Epithelial cell of esophagus (primary cell): ENCODE measurements around the gene OSBPL5.
A peak's percentile ranks its signal among the peaks of the same experiment; 100 is the strongest.

Experiments
- DNase-seq: peaks from one replicate; pipeline ENCODE4 v3.0.0; 2010; ENCODE audit warnings: low read depth
- H3K4me3 ChIP-seq: 2 replicates; pipeline ENCODE4 v1.5.1; 2011; ENCODE audit warnings: mild to moderate bottlenecking, low read length, control low read depth
- TF ChIP-seq, protein P1 (sequence below): IDR thresholded peaks from 2 replicates; pipeline ENCODE4 v1.5.1; 2011; ENCODE audit warnings: low read depth, mild to moderate bottlenecking, low read length, control low read depth, inconsistent platforms; ENCODE audit not compliant: insufficient read depth; ENCODE audit errors: missing control alignments

The OSBPL5 gene

DNA sequence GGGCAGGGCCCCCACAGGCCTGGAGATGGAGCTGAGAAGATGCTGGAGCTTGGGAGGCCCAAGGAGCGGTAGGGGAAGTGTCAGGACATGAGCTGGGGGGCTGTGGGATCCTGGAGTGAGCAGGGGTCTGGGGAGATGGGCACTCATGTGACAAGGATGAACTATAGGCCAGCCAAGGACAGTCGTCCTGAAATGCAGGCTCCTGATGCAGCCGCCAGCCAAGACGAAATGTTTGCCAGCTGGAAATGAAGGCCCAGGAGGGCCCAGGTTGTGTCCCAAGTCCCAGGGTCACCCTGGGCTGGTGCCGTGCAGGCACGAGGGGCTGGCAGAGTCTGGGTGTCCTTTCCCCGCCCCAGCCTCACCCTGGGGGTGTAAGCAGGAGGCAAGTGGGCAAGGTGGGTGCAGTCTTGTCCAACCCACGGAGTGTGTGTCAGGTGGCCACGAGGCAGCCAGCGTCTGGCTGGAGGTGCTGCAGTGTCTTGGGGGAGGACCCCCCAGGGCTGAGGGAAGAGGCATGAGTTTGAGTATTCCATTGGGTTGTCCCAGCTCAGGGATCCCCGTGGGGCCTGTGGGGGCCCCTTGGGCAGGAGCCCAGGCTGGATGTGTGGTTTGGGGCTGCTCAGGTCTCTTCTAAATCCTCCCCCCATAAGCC is 32.1 kb upstream of the OSBPL5 start:
- no peak overlapping the region for H3K4me3 ChIP-seq
- no peak for DNase-seq
- TF ChIP-seq, protein P1, sequence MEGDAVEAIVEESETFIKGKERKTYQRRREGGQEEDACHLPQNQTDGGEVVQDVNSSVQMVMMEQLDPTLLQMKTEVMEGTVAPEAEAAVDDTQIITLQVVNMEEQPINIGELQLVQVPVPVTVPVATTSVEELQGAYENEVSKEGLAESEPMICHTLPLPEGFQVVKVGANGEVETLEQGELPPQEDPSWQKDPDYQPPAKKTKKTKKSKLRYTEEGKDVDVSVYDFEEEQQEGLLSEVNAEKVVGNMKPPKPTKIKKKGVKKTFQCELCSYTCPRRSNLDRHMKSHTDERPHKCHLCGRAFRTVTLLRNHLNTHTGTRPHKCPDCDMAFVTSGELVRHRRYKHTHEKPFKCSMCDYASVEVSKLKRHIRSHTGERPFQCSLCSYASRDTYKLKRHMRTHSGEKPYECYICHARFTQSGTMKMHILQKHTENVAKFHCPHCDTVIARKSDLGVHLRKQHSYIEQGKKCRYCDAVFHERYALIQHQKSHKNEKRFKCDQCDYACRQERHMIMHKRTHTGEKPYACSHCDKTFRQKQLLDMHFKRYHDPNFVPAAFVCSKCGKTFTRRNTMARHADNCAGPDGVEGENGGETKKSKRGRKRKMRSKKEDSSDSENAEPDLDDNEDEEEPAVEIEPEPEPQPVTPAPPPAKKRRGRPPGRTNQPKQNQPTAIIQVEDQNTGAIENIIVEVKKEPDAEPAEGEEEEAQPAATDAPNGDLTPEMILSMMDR = no peak

DNA sequence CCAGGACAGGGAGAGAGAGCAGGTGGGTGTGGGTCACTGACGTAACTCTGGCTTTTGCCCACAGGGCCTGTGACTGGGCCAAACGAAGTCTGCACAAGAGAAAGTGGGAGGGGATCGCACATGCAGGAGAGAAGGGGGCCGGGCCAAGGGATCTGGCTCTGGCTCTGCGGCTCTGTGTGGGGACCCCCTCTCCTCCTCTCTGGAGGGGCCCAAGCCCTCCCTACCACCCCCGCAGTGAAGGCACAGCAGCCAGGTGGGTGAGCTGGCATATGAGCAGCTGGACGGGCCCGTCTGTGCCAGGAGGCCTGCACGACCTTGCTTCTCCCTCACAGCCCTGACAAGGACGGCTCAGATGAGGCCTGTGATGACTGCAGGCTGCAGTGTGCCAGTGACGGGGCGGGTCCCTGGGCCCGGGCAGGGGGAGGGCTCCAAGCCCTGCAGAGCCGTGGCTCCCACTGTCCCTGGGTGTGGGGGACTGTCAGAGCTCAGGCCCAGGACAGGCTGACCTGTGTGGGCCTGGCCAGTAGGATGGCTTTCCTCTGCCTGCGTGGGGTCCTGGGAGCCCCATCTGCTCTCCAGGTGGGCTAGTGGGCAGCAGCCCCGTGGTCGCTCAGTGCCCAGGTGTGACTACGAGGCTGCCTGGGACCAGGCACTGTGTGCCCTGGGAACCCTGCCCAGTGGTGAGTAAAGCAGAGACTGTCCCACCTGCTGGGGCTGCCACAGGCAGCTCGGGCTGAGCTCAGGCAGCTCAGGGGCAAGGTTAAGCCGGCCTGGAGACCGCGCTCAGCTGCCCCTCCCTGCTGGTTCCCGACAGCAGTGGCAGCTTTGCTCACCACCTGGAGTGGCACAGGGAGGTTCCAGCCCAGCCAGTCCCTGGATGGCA is 31.3 kb upstream of the OSBPL5 start:
- H3K4me3 ChIP-seq = no peak overlapping the region
- TF ChIP-seq, protein P1 = no peak
- DNase-seq = no peak

- H3K4me3 ChIP-seq = no peak overlapping the region
- no peak for DNase-seq
- TF ChIP-seq, protein P1 = peak; percentile 43
These were observed 30.4 kb upstream of the OSBPL5 start for GRCh38 chr11:3195251-3196160.

DNA sequence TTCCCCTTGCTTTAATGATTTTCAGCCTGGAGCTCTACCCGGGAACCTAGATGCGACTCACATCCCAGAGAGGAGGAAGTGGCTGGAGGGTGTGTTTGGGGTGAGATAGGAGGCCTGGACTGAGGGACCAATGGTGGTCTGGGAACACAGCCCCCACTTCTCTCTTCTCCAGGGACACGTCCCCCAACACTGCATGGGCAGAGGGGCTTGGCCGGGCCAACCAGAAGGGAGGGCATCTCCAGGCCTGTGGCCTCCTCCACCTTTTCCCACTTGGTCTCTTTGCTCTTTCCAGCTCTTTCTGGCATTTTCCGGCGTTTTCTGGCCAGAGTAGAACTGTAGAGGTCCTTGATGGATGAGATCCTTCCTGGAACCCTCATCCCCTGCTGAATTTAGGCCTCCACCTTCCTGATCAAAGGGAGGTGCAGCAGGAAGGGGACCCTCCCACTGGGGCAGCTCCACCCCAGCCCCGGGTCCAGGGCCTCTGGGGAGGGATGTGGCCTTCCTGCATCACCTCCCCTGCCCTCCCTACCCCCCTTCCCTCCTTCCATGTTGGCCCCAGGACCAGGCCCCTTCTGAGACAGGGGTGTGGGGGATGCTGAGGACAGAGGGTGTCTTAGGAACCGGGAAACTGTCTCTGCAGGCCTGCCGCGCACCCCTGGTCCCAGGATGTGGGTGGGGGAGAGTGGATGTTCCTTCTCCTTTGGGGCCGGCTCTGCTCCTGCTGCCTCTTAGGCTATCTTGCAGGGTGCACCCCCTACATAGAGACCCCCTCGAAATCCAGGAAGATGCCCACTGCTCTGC is 29.1 kb upstream of the OSBPL5 start:
- TF ChIP-seq, protein P1 = no peak
- no peak for DNase-seq
- no peak overlapping the region for H3K4me3 ChIP-seq

DNA sequence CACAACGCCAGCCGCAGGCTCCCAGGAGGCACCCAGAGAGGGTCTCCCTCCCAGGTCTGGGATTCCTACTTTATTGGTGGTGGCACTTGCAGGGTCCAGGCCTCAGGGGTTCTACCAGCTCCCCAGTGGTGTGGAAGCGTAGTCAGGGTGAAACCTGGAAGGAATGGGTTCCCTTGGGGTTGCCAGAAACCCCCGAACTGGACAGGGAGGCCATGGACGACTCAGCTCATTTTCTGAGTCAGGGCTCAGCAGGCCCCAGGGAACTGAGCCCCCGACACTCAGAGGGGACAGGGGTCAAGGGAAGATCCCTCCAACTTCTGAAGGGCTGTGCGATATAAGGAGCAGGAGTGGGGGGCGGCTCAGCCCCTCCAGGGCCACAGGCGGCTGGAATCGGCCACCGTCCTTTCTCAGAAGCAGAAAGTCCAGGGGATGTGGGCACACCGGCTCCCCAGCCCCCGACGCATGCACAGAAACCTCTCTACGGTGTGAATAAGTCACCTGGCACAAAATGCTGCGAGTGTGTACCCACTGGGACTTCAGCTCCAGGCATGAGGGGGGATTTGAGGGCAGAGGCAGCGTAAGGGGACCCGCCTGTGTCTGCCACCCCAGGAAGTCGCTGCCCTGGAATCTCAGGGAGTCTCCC is 28.4 kb upstream of the OSBPL5 start:
- no peak for DNase-seq
- TF ChIP-seq, protein P1 = no peak
- H3K4me3 ChIP-seq = no peak overlapping the region
